Natural killer cell (primary cell): ENCODE results near the gene CHD5. TPM values are rescaled to one million over a fixed set of nuclear protein-coding genes. Genes with fewer than 3 reads are reported as not detected.
A peak's percentile ranks its signal among the peaks of the same experiment; 100 is the strongest.

Experiments used
- ATAC-seq, 3 donors: fragments of 150-1000 bp in 2 of 3; fragments of 200-7000 bp in 1 of 3; cut with Tn5 transposase; 1 replicate in 1 of 3; 2 replicates in 2 of 3; pipeline ENCODE4 v1.10.0; 2021; ENCODE audit warnings: mild to moderate bottlenecking in 2 of 3, moderate library complexity in 2 of 3
- DNase-seq, 2 donors: peaks; one replicate each; pipeline versions ENCODE4 v3.0.0 to v3.0.0-alpha.2; 2013 to 2021; ENCODE audit warnings: mixed read lengths in 1 of 2
- H3K27ac ChIP-seq: one replicate; pipeline ENCODE4 v1.5.1; 2013; ENCODE audit warnings: mild to moderate bottlenecking, low read length
- H3K27me3 ChIP-seq: one replicate; pipeline ENCODE4 v1.6.1; 2013; ENCODE audit warnings: low read length; ENCODE audit not compliant: control insufficient read depth, insufficient read depth
- H3K36me3 ChIP-seq: one replicate; pipeline ENCODE4 v1.6.1; 2013; ENCODE audit warnings: low read length; ENCODE audit not compliant: control insufficient read depth, insufficient read depth
- H3K4me1 ChIP-seq: one replicate; pipeline ENCODE4 v1.6.1; 2013; ENCODE audit warnings: low read length; ENCODE audit not compliant: control insufficient read depth, insufficient read depth
- H3K4me3 ChIP-seq: one replicate; pipeline ENCODE4 v1.5.1; 2013; ENCODE audit warnings: low read length
- H3K9me3 ChIP-seq: one replicate; pipeline ENCODE4 v1.6.1; 2013; ENCODE audit warnings: low read length; ENCODE audit not compliant: control insufficient read depth, insufficient read depth
- H3K27ac Mint-ChIP-seq, 2 donors: one replicate each; pipeline ENCODE4 v1.8.0; 2022; ENCODE audit warnings: mild to moderate bottlenecking in 2 of 2, mixed read lengths in 2 of 2, moderate library complexity in 1 of 2
- H3K27me3 Mint-ChIP-seq, 2 donors: one replicate each; pipeline ENCODE4 v1.8.0; 2022; ENCODE audit warnings: low read depth in 2 of 2, mixed read lengths in 2 of 2
- H3K36me3 Mint-ChIP-seq: one replicate; pipeline ENCODE4 v1.8.0; 2022; ENCODE audit warnings: mixed read lengths
- H3K4me1 Mint-ChIP-seq, 2 donors: one replicate each; pipeline ENCODE4 v1.8.0; 2022; ENCODE audit warnings: mixed read lengths in 2 of 2
- H3K4me3 Mint-ChIP-seq: one replicate; pipeline ENCODE4 v1.8.0; 2022; ENCODE audit warnings: mild to moderate bottlenecking, moderate library complexity, mixed read lengths
- H3K9me3 Mint-ChIP-seq, 2 donors: one replicate each; pipeline ENCODE4 v1.8.0; 2022; ENCODE audit warnings: mixed read lengths in 2 of 2
- CTCF ChIP-seq: fragments of 200-600 bp; IDR thresholded peaks from one replicate; pipeline ENCODE4 v1.8.0; 2022; ENCODE audit warnings: antibody characterized with exemption
- WGBS: methylation state at CpG from one replicate; pipeline ENCODE4 v1.1.7; 2013; ENCODE audit warnings: missing lambda C conversion rate; ENCODE audit not compliant: insufficient coverage; 5-methylcytosine and 5-hydroxymethylcytosine counted together
- intact Hi-C: fragments of 100-400 bp; cut with micrococcal nuclease; formaldehyde crosslinking; loops from one replicate; pipeline ENCODE4 v1.14.2; 2022
- total RNA-seq, 4 donors: library from RNA; stranded (reverse); fragments of 120-200 nt in 1 of 4; gene quantifications; one replicate each; pipeline versions ENCODE4 v1.2.3 to v1.2.4, GENCODE V29; 2013 to 2022

Gene CHD5
- total RNA-seq, 3 donors from 2014 or later (not counting 1 experiment from before 2014, with no cell fraction given) = 0.34 to 1.2 (median 0.73) TPM

- no peak overlapping the region for H3K4me3 Mint-ChIP-seq
- DNase-seq (no peak), ATAC-seq (no peak)
- no peaks in the 10 kb centered on the region for H3K9me3 Mint-ChIP-seq
- no peak overlapping the region for H3K27ac Mint-ChIP-seq
- 86% methylated on average over 9 of the region's 10 CpGs for WGBS
- no peak overlapping the region for H3K4me3 ChIP-seq
- H3K27me3 ChIP-seq = peaks cover 20% of the 10 kb centered on the region
- no peaks in the 10 kb centered on the region for H3K4me1 Mint-ChIP-seq
- peaks cover 0 to 21% of the 10 kb centered on the region in 2 donors for H3K27me3 Mint-ChIP-seq
- TF ChIP-seq CTCF = no peak
- H3K36me3 ChIP-seq = no peaks in the 10 kb centered on the region
- H3K4me1 ChIP-seq = peaks cover 38% of the 10 kb centered on the region
- intact Hi-C loops = no loop called here
- H3K27ac ChIP-seq = no peak overlapping the region
- no peaks in the 10 kb centered on the region for H3K36me3 Mint-ChIP-seq
- H3K9me3 ChIP-seq = no peaks in the 10 kb centered on the region
Measured at GRCh38 chr1:6207921-6208320, 27.8 kb upstream of the CHD5 start.

GRCh38 chr1:6207075-6207885, 27.2 kb upstream of the CHD5 start:
- Mint-ChIP-seq H3K9me3 (no peaks in the 10 kb centered on the region), H3K36me3 (no peaks in the 10 kb centered on the region), H3K4me3 (no peak overlapping the region), H3K4me1 (no peaks in the 10 kb centered on the region), H3K27me3 (peaks cover 0 to 21% of the 10 kb centered on the region in 2 donors), H3K27ac (no peak overlapping the region)
- Histone ChIP-seq H3K9me3 (no peaks in the 10 kb centered on the region), H3K36me3 (no peaks in the 10 kb centered on the region), H3K27me3 (peaks cover 20% of the 10 kb centered on the region), H3K27ac (no peak overlapping the region), H3K4me3 (no peak overlapping the region), H3K4me1 (peaks cover 35% of the 10 kb centered on the region)
- ATAC-seq = no peak
- no peak for TF ChIP-seq CTCF
- intact Hi-C loops = no loop called here
- DNase-seq = no peak
- WGBS = 67% methylated on average over 19 of the region's 19 CpGs

GRCh38 chr1:6206520-6206855, 26.4 kb upstream of the CHD5 start:
- intact Hi-C loops = no loop called here
- Histone ChIP-seq H3K4me1 (peaks cover 35% of the 10 kb centered on the region), H3K4me3 (peak overlapping the region; percentile 49), H3K36me3 (no peaks in the 10 kb centered on the region), H3K9me3 (no peaks in the 10 kb centered on the region), H3K27ac (no peak overlapping the region), H3K27me3 (peaks cover 20% of the 10 kb centered on the region)
- Mint-ChIP-seq H3K36me3 (no peaks in the 10 kb centered on the region), H3K4me1 (no peaks in the 10 kb centered on the region), H3K9me3 (no peaks in the 10 kb centered on the region), H3K27ac (no peak overlapping the region), H3K4me3 (peak overlapping the region; percentile 47), H3K27me3 (peaks cover 0 to 21% of the 10 kb centered on the region in 2 donors)
- DNase-seq (no peak), ATAC-seq (no peak)
- WGBS = 9% methylated on average over 25 of the region's 25 CpGs
- TF ChIP-seq CTCF = no peak
